Heart left ventricle (tissue), 13 donors: ENCODE data around the gene JUP.

Experiments used
- POLR2A ChIP-seq, 2 donors: fragments of 450-650 bp; IDR thresholded peaks; one replicate each; pipeline ENCODE4 v1.6.1; 2017; ENCODE audit warnings: antibody characterized with exemption in 2 of 2, mild to moderate bottlenecking in 2 of 2, moderate library complexity in 2 of 2
- TF ChIP-seq, protein P1 (sequence below), 12 donors: fragments of 200-600 bp; sonication (generic) in 4 of 12; IDR thresholded peaks; one replicate each; pipeline versions ENCODE4 v1.5.0 to v1.8.0; 2018 to 2022; ENCODE audit warnings: antibody characterized with exemption in 12 of 12, mild to moderate bottlenecking in 5 of 12
- donor health status: ischemic (EF 13 %, LVEDD 7.1; RV severe dilation, severe dysfunction).
- donor health status: DM: no; HTN: yes; CAD: no.
- donor health status: DM: no; HTN: no; CAD: no.
- donor health status: ischemic (EF 25% LVEDD 6.9; RV normal size, moderate dysfunction).
- donor health status: ischemic (EF 25% LVEDD 5.7; RV mildly dilated, moderate dysfunction).
- donor health status: ischemic (EF 35%, LVEDD 5.7; RV mildly dilated, moderate dysfunction).
- donor health status: nonischemic (EF 11% LVEDD 7.7; RV severe dilation, severe dysfunction).
- donor health status: DM: yes; HTN: yes; CAD: no.
- donor health status: PGD.
- donor health status: ischemic (EF 29% LVEDD 5.4; RV normal size, mild dysfunction).
- donor health status: nonischemic (EF 23%, LVEDD 6.1; RV moderate dilation, normal function).

DNA sequence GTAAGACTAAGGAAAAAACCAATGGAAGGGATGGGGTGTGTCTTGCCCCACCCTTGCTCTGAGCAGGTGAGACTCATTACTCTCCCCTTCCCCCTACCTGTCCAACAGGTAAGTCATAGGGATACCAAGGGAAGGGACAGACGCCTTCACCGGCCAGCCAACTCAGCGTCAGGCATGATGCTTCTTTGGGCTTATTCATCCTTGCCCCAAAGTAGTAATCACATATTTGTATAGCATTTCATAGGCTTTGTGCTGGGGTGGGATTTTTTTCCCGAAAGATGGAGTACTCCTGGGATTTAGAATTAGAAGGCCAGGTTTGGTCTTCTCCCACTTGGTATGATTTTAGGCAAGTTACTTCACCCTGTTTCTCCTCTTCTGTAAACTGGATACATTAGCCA lies 509 bp upstream of the JUP start:
- TF ChIP-seq, protein P1, sequence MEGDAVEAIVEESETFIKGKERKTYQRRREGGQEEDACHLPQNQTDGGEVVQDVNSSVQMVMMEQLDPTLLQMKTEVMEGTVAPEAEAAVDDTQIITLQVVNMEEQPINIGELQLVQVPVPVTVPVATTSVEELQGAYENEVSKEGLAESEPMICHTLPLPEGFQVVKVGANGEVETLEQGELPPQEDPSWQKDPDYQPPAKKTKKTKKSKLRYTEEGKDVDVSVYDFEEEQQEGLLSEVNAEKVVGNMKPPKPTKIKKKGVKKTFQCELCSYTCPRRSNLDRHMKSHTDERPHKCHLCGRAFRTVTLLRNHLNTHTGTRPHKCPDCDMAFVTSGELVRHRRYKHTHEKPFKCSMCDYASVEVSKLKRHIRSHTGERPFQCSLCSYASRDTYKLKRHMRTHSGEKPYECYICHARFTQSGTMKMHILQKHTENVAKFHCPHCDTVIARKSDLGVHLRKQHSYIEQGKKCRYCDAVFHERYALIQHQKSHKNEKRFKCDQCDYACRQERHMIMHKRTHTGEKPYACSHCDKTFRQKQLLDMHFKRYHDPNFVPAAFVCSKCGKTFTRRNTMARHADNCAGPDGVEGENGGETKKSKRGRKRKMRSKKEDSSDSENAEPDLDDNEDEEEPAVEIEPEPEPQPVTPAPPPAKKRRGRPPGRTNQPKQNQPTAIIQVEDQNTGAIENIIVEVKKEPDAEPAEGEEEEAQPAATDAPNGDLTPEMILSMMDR (IDR thresholded peaks at IDR 0.05), result no peak
- TF ChIP-seq POLR2A (IDR thresholded peaks at IDR 0.05), result no peak
